Keratinocyte (primary cell): ENCODE measurements around the gene TRIM39. TPM values are rescaled to one million over a fixed set of nuclear protein-coding genes. Genes with fewer than 3 reads are reported as not detected.

ENCODE experiments used
- DNase-seq: peaks from one replicate; pipeline ENCODE4 v3.0.0-alpha.2; 2011; ENCODE audit warnings: low read depth, missing footprints, low spot score
- FAIRE-seq: peaks from 2 replicates; lab custom pipeline; 2011; peaks lifted over from hg19 to GRCh38; lab: Jason Lieb, UNC
- H2AFZ ChIP-seq: 2 replicates; pipeline ENCODE4 v1.6.0; 2012; ENCODE audit warnings: low read length, control low read depth, inconsistent platforms; ENCODE audit not compliant: control insufficient read depth
- H3K27ac ChIP-seq: 2 replicates; pipeline ENCODE4 v1.5.1; 2011; ENCODE audit warnings: low read length; ENCODE audit not compliant: control insufficient read depth, insufficient read depth
- H3K27me3 ChIP-seq: 3 replicates; pipeline ENCODE4 v1.6.0; 2011; ENCODE audit warnings: low read length; ENCODE audit not compliant: control insufficient read depth, insufficient read depth; ENCODE audit errors: extremely low read depth
- H3K36me3 ChIP-seq, 2 experiments: 2 replicates in 1 of 2; 3 replicates in 1 of 2; pipeline ENCODE4 v1.5.1; 2011; ENCODE audit warnings: low read length in 2 of 2, mild to moderate bottlenecking in 1 of 2; ENCODE audit not compliant: control insufficient read depth in 2 of 2, insufficient read depth in 2 of 2; ENCODE audit errors: extremely low read depth in 1 of 2
- H3K4me1 ChIP-seq: 3 replicates; pipeline ENCODE4 v1.5.1; 2011; ENCODE audit warnings: low read length; ENCODE audit not compliant: control insufficient read depth, insufficient read depth; ENCODE audit errors: extremely low read depth
- H3K4me2 ChIP-seq: 3 replicates; pipeline ENCODE4 v1.6.0; 2011; ENCODE audit warnings: low read depth, low read length; ENCODE audit not compliant: control insufficient read depth, insufficient read depth; ENCODE audit errors: extremely low read depth
- H3K4me3 ChIP-seq, 3 experiments: fragments of 200-600 bp in 1 of 3; sonication (generic) in 1 of 3; 2 replicates in 2 of 3; 3 replicates in 1 of 3; pipeline ENCODE4 v1.5.1; 2011 to 2016; ENCODE audit warnings: low read length in 3 of 3, mild to moderate bottlenecking in 3 of 3, control low read depth in 2 of 3, inconsistent platforms in 1 of 3, low read depth in 1 of 3, mixed read lengths in 1 of 3, mixed run types in 1 of 3, moderate library complexity in 1 of 3; ENCODE audit not compliant: control insufficient read depth in 2 of 3, insufficient read depth in 2 of 3; ENCODE audit errors: extremely low read depth in 1 of 3
- H3K79me2 ChIP-seq: 2 replicates; pipeline ENCODE4 v1.6.0; 2012; ENCODE audit warnings: low read length; ENCODE audit not compliant: control insufficient read depth, insufficient read depth
- H3K9ac ChIP-seq: 3 replicates; pipeline ENCODE4 v1.6.0; 2011; ENCODE audit warnings: low read length; ENCODE audit not compliant: control insufficient read depth, insufficient read depth; ENCODE audit errors: extremely low read depth
- H3K9me1 ChIP-seq: 3 replicates; pipeline ENCODE4 v1.6.0; 2011; ENCODE audit warnings: low read length; ENCODE audit not compliant: control insufficient read depth, insufficient read depth; ENCODE audit errors: extremely low read depth
- H3K9me3 ChIP-seq: 2 replicates; pipeline ENCODE4 v1.5.1; 2012; ENCODE audit warnings: low read depth, low read length; ENCODE audit not compliant: control insufficient read depth
- H4K20me1 ChIP-seq: 3 replicates; pipeline ENCODE4 v1.6.0; 2011; ENCODE audit warnings: low read length; ENCODE audit not compliant: control insufficient read depth, insufficient read depth; ENCODE audit errors: extremely low read depth
- EZH2 ChIP-seq: IDR thresholded peaks from one replicate; pipeline ENCODE4 v1.6.1; 2012; ENCODE audit warnings: inconsistent platforms, mild to moderate bottlenecking, low read length, moderate library complexity
- dilution Hi-C: fragments of 300-500 bp; cut with MboI; formaldehyde crosslinking; loops from one replicate; pipeline ENCODE4 v1.7.0; 2020; ENCODE audit warnings: low sequenced_read_pairs; ENCODE audit not compliant: extremely low pct_ligation_motif_present
- polyA plus RNA-seq, 5 experiments: library from polyadenylated mRNA; depleted of rRNA in 3 of 5; stranded (reverse) in 3 of 5; stranded (forward) in 1 of 5; unstranded in 1 of 5; fragments of >200 nt; gene quantifications; 1 replicate in 1 of 5; 2 replicates in 3 of 5; 3 replicates in 1 of 5; pipeline versions ENCODE4 v1.2.1 to v1.2.3, GENCODE V29; 2011 to 2012; ENCODE audit warnings: missing spikeins in 2 of 5, low read depth in 1 of 5, low replicate concordance in 1 of 5
- TF ChIP-seq, protein P1 (sequence below), 3 experiments: IDR thresholded peaks in 1 of 3; conservative IDR thresholded peaks in 1 of 3; optimal IDR thresholded peaks in 1 of 3; 2 replicates in 2 of 3; 3 replicates in 1 of 3; pipeline versions ENCODE3 to v1.5.1; 2011; ENCODE audit warnings: low read length in 3 of 3, mild to moderate bottlenecking in 3 of 3, moderate library complexity in 2 of 3, control low read depth in 1 of 3, inconsistent platforms in 1 of 3; ENCODE audit not compliant: insufficient read depth in 2 of 3; ENCODE audit errors: extremely low read depth in 1 of 3

TRIM39 gene
- polyA plus RNA-seq, 1 donor (not counting 4 experiments of a cell fraction or from before 2014, with no cell fraction given), result 7.9 TPM

DNA sequence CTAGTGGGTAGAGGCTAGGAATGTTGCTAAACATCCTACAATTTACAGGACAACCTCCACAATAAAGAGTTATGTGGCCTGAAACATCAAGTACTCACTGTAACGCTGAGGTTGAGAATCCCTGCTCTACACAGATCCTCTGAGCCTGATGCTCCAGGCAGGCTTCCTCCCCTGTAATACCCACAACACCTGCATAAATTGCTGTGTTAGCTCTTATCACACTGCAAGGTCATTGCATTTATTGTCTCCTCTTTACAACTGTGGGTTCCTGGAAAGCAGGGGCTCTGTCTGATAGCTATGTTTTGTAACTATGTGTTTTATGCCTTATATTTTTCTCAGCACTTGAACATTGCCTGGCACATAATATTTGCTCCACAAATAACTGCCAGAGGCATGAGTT is 29.8 kb downstream of the TRIM39 start:
- dilution Hi-C loops, result no loop called here
- no peaks in the 10 kb centered on the region for H3K79me2 ChIP-seq
- H4K20me1 ChIP-seq, result no peaks in the 10 kb centered on the region
- H3K4me3 ChIP-seq, result no peak overlapping the region
- H3K36me3 ChIP-seq, result no peaks in the 10 kb centered on the region
- FAIRE-seq (no peak), DNase-seq (no peak)
- H3K4me1 ChIP-seq, result peaks cover 4% of the 10 kb centered on the region
- H3K9me1 ChIP-seq, result no peaks in the 10 kb centered on the region
- TF ChIP-seq EZH2, result no peak
- TF ChIP-seq, protein P1, sequence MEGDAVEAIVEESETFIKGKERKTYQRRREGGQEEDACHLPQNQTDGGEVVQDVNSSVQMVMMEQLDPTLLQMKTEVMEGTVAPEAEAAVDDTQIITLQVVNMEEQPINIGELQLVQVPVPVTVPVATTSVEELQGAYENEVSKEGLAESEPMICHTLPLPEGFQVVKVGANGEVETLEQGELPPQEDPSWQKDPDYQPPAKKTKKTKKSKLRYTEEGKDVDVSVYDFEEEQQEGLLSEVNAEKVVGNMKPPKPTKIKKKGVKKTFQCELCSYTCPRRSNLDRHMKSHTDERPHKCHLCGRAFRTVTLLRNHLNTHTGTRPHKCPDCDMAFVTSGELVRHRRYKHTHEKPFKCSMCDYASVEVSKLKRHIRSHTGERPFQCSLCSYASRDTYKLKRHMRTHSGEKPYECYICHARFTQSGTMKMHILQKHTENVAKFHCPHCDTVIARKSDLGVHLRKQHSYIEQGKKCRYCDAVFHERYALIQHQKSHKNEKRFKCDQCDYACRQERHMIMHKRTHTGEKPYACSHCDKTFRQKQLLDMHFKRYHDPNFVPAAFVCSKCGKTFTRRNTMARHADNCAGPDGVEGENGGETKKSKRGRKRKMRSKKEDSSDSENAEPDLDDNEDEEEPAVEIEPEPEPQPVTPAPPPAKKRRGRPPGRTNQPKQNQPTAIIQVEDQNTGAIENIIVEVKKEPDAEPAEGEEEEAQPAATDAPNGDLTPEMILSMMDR (optimal IDR thresholded peaks at IDR 0.05 in 1 of 3, IDR thresholded peaks at IDR 0.05 in 1 of 3, conservative IDR thresholded peaks at IDR 0.05 in 1 of 3; ENCODE audit: extremely low read depth in 1 of 3, insufficient read depth in 2 of 3, low read length in 3 of 3), result no peak
- no peak overlapping the region for H3K4me2 ChIP-seq
- no peak overlapping the region for H3K9ac ChIP-seq
- no peak overlapping the region for H2AFZ ChIP-seq
- peaks cover 34% of the 10 kb centered on the region for H3K27me3 ChIP-seq
- no peak overlapping the region for H3K27ac ChIP-seq
- no peaks in the 10 kb centered on the region for H3K9me3 ChIP-seq

DNA sequence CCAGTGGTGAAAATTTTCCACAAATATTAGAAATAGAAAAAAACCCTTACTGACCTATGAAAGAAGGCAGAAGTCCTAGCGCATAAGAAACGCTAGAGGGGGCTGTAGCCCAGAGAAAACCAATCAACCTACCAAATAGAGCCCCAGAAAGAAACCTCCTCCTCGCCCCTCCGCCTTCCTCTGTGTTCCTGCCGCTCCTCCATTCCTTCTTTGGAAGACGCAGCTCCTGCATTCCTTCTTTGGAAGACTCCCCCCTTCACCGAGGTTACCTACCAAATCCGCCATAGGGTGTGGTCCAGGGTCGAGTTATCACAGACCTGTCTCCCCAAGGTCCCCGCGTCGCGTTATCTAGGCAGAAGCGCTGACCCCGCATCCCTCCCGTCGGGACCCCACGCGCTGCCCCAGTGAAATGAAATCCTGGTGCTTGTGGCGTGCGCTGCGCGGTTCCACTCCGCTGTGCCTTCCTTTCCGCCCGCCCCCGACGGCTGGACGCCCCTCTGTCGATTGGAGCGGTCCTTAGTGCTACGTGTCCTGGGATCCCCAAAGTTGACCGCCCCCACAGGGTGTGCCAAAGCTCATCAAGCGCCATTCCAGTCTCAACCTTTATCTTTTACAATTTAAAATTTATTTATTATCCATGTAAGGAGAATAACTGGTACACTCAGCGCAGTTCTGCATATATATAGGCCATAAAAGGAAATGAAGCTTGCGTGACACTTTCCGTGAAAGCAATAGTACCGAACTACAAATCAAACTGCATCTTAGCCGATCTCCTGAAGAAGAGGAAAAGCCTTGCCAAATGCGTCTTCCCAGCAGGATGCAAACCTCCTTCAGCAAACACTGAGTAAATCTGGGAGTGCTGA is 31.2 kb downstream of the TRIM39 start:
- Histone ChIP-seq H2AFZ (peak overlapping the region; percentile 83), H3K9me3 (no peaks in the 10 kb centered on the region), H3K27ac (no peak overlapping the region), H3K4me1 (peaks cover 4% of the 10 kb centered on the region), H3K4me3 (peak overlapping the region; percentile 27 to 76 (median 41)), H3K9me1 (no peaks in the 10 kb centered on the region), H3K27me3 (peaks cover 36% of the 10 kb centered on the region), H3K4me2 (peak overlapping the region; percentile 93), H4K20me1 (no peaks in the 10 kb centered on the region), H3K9ac (peak overlapping the region; percentile 7), H3K79me2 (no peaks in the 10 kb centered on the region), H3K36me3 (no peaks in the 10 kb centered on the region)
- dilution Hi-C loops, result no loop called here
- no peak for DNase-seq
- TF ChIP-seq EZH2, result peak; percentile 78
- TF ChIP-seq, protein P1 (optimal IDR thresholded peaks at IDR 0.05 in 1 of 3, IDR thresholded peaks at IDR 0.05 in 1 of 3, conservative IDR thresholded peaks at IDR 0.05 in 1 of 3; ENCODE audit: extremely low read depth in 1 of 3, insufficient read depth in 2 of 3, low read length in 3 of 3), result peak; percentile 50 to 79 (median 68)
- no peak for FAIRE-seq
